Upper lobe of right lung (tissue), 1 donor: Measurements from ENCODE around the gene NEGR1. TPM values are rescaled to one million over a fixed set of nuclear protein-coding genes. Genes with fewer than 3 reads are reported as not detected.
A peak's percentile ranks its signal among the peaks of the same experiment; 100 is the strongest.

ENCODE experiments used
- ATAC-seq: fragments of 200-7000 bp; cut with Tn5 transposase; one replicate; pipeline ENCODE4 v1.9.1; 2020; ENCODE audit warnings: mild to moderate bottlenecking, moderate library complexity
- DNase-seq: peaks from one replicate; pipeline ENCODE4 v3.0.0-alpha.2; 2020
- H3K27ac ChIP-seq: fragments of 200-600 bp; one replicate; pipeline ENCODE4 v1.8.0; 2022
- H3K27me3 ChIP-seq: fragments of 200-600 bp; one replicate; pipeline ENCODE4 v1.8.0; 2022; ENCODE audit warnings: mild to moderate bottlenecking
- H3K36me3 ChIP-seq: fragments of 200-600 bp; one replicate; pipeline ENCODE4 v1.8.0; 2022
- H3K4me1 ChIP-seq: fragments of 200-600 bp; one replicate; pipeline ENCODE4 v1.8.0; 2022
- H3K4me3 ChIP-seq: fragments of 200-600 bp; one replicate; pipeline ENCODE4 v1.8.0; 2022; ENCODE audit warnings: mild to moderate bottlenecking
- H3K9me3 ChIP-seq: fragments of 200-600 bp; one replicate; pipeline ENCODE4 v1.8.0; 2022
- CTCF ChIP-seq: fragments of 200-600 bp; IDR thresholded peaks from one replicate; pipeline ENCODE4 v1.8.0; 2022; ENCODE audit warnings: antibody characterized with exemption
- intact Hi-C: fragments of 100-400 bp; cut with DNase I; formaldehyde crosslinking; loops from one replicate; pipeline ENCODE4 v1.11.0; 2022
- total RNA-seq: library from RNA; stranded (reverse); fragmentation: NEBNext Ultra II Directional; extraction: Animal tissue kit (Norgen Biotek cat#: 25700); gene quantifications from one replicate; pipeline ENCODE4 v1.2.1, GENCODE V29; 2021
- donor health status: DM: no; HTN: yes; CAD: no; lungs with severe emphysema.

Gene NEGR1
- total RNA-seq, 1 donor from 2014 or later, result 21.4 TPM

GRCh38 chr1:72235062-72235461 lies 47.3 kb downstream of the NEGR1 start:
- no peak for ATAC-seq
- Histone ChIP-seq H3K27ac (no peak overlapping the region), H3K27me3 (no peaks in the 10 kb centered on the region), H3K9me3 (no peaks in the 10 kb centered on the region), H3K4me1 (no peaks in the 10 kb centered on the region), H3K4me3 (no peak overlapping the region), H3K36me3 (no peaks in the 10 kb centered on the region)
- no peak for TF ChIP-seq CTCF
- intact Hi-C loops, result no loop called here
- DNase-seq, result no peak

GRCh38 chr1:72230746-72231145 lies 51.6 kb downstream of the NEGR1 start:
- Histone ChIP-seq H3K36me3 (no peaks in the 10 kb centered on the region), H3K4me3 (no peak overlapping the region), H3K9me3 (no peaks in the 10 kb centered on the region), H3K27me3 (no peaks in the 10 kb centered on the region), H3K27ac (no peak overlapping the region), H3K4me1 (no peaks in the 10 kb centered on the region)
- ATAC-seq (no peak), DNase-seq (no peak)
- TF ChIP-seq CTCF, result no peak
- intact Hi-C loops, result no loop called here

- DNase-seq (no peak), ATAC-seq (no peak)
- TF ChIP-seq CTCF, result no peak
- Histone ChIP-seq H3K4me3 (no peak overlapping the region), H3K9me3 (no peaks in the 10 kb centered on the region), H3K36me3 (no peaks in the 10 kb centered on the region), H3K4me1 (no peaks in the 10 kb centered on the region), H3K27ac (no peak overlapping the region), H3K27me3 (no peaks in the 10 kb centered on the region)
- intact Hi-C loops, result no loop called here
Measured at GRCh38 chr1:72229893-72230292, 52.4 kb downstream of the NEGR1 start.

- no peak for DNase-seq
- TF ChIP-seq CTCF, result no peak
- H3K27me3 ChIP-seq, result no peaks in the 10 kb centered on the region
- no peaks in the 10 kb centered on the region for H3K36me3 ChIP-seq
- H3K27ac ChIP-seq, result no peak overlapping the region
- no peak for ATAC-seq
- H3K4me1 ChIP-seq, result no peaks in the 10 kb centered on the region
- H3K9me3 ChIP-seq, result no peaks in the 10 kb centered on the region
- no peak overlapping the region for H3K4me3 ChIP-seq
- intact Hi-C loops, result no loop called here
Measured at GRCh38 chr1:72227667-72228066, 54.7 kb downstream of the NEGR1 start.

- TF ChIP-seq CTCF, result no peak
- H3K27ac ChIP-seq, result no peak overlapping the region
- intact Hi-C loops, result no loop called here
- no peaks in the 10 kb centered on the region for H3K9me3 ChIP-seq
- H3K4me1 ChIP-seq, result no peaks in the 10 kb centered on the region
- DNase-seq (no peak), ATAC-seq (no peak)
- no peaks in the 10 kb centered on the region for H3K36me3 ChIP-seq
- H3K4me3 ChIP-seq, result no peak overlapping the region
- H3K27me3 ChIP-seq, result no peaks in the 10 kb centered on the region
Measured at GRCh38 chr1:72224506-72224905, 57.8 kb downstream of the NEGR1 start.

- peak; percentile 37 for DNase-seq
Measured at GRCh38 chr1:72221811-72222210, 60.5 kb downstream of the NEGR1 start.

More at GRCh38 chr1:72221811-72222210, 60.5 kb downstream of the NEGR1 start:
- TF ChIP-seq CTCF, result no peak
- ATAC-seq, result peak; percentile 41
- no peaks in the 10 kb centered on the region for H3K27me3 ChIP-seq
- intact Hi-C loops, result no loop called here
- H3K27ac ChIP-seq, result no peak overlapping the region
- H3K4me1 ChIP-seq, result no peaks in the 10 kb centered on the region
- no peaks in the 10 kb centered on the region for H3K9me3 ChIP-seq
- no peaks in the 10 kb centered on the region for H3K36me3 ChIP-seq
- no peak overlapping the region for H3K4me3 ChIP-seq
